Glomerular visceral epithelial cell (primary cell): ENCODE results near the gene DEPDC1B.
"Not testable (repeated sequence)": the region's sequence is repeated elsewhere in the genome, so short reads cannot be mapped to it uniquely, and the experiment has no call there.

Experiments used
- DNase-seq: peaks from one replicate; pipeline ENCODE4 v3.0.0-alpha.2; 2016; ENCODE audit errors: extremely low spot score

DEPDC1B gene

DNA sequence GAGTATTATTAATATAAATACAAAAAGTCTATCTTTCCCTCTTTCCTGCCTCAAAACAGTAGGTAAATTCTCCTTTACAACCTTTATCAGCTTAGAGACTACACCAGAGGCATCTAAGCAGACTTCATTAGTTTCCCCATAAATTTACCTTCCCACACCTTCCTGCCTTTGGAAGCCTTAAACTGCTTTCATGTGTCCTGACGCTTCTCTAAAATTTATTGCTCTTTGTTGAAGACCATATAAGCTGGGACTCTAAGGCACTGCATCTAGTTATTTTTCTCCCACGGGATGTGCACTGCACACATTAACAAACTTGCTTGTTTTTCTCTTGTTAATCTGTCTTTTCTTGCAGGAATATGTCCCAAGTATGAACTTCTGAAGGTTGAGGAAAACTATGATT, 51.8 kb downstream of the DEPDC1B start:
- no peak for DNase-seq

DNA sequence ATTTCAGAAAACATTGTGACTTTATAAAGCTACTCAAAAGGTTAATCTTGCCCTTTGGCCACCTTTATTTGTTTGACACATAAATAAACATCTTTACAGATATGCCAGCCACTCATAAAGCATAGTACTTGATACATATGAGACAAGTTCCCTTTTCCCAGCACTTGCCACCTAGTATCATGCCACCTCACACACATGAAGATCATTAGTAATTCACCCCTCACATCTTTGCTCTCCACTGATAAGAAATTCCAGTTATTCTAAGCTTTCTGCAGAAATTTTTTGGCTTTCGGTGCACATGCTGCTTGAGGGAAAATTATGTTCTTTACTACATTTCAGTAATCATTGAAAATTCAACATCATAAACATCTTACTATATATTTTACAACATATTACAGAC, 59.1 kb downstream of the DEPDC1B start:
- no peak for DNase-seq

DNA sequence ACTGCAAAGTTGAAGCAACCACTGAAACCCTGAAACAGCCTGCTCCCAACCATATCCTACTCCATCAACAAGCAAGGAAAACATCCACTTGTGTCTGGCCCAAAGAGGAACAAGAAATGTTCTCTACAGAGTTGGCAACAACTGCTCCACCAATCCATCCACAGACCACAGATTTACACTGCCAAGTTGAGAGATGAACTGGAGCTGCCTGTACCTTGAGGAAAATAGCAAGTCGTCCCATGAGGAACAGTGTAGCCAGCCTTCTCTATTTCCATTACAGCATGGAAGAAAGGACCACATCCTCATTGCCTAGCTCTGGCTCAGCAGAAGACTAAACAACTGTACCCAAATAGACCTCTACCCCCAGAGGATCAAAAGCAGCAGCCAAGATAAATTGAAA, 60.4 kb downstream of the DEPDC1B start:
- DNase-seq, result no peak

DNA sequence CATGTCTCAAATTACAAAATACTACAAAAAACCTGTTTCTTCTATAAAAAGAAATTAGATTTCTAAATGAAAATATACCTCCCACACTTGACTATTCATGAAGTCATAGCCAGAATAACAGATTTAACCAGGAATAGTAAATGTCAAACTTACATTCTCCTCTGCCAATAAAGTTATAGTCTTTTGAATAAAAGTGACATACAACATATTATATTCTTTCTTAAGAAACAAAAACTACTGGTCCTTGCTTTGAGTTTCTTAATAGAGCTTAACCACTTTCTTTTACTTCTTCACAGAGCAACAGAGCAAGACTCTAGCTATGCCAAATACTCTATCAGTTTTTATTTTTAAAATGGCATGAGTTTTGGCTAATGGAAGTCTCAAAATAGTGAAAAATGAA, 61.7 kb downstream of the DEPDC1B start:
- DNase-seq, result no peak

DNA sequence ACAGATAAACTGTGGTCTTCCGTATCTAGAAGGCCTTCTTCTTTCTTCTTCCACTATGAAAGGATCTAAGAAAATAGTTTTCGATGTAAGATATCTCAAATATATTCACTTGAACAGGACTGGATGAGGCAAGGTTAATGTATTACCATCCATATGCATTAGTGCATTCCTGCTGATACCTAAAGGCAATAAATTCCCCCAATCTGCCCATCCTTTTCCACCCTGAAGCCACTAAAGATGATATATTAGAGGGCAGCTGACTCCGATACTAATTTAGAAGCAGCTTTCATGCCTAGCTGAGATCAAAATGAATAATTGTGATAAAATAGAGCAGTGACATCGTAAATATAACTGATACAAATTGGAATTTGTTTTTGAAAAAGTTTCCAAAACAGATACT, 63.3 kb downstream of the DEPDC1B start:
- no peak for DNase-seq

DNA sequence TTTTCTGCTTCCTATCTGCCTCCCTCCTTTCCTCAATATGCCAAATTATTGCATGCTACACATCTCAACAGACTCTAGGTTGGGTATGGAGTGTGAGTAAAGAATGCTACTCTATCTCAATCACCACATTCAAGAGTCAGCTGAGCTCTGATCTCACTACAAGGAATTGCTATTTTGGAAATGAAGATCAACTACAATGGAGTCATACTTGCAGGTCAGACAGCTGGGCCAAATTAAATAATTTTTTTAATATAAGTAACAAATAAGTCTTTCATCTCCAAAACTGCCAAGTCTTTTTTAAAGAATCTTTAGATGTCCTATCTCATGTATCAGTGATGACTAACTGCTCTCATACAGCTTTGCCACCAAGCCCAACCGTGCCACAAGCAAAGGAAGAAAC, 64.0 kb downstream of the DEPDC1B start:
- no peak for DNase-seq

DNA sequence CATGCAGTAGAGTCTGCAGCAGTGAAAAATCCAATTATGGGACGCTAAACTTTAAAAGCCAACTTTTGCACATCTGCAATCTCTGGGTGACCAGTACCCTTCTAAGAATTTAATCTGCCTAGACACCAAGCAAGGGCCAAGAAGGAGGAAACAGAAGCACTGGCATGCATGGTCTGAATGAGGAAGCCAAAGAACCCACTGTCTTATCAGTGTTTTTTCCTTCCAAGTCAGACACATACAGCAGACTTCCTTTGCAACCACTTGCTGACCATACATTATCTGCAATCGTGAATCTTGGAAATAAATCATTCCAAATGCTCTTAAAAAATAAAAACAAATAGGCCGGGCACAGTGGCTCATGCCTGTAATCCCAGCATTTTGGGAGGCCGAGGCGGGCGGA, 65.9 kb downstream of the DEPDC1B start:
- DNase-seq, result no peak

DNA sequence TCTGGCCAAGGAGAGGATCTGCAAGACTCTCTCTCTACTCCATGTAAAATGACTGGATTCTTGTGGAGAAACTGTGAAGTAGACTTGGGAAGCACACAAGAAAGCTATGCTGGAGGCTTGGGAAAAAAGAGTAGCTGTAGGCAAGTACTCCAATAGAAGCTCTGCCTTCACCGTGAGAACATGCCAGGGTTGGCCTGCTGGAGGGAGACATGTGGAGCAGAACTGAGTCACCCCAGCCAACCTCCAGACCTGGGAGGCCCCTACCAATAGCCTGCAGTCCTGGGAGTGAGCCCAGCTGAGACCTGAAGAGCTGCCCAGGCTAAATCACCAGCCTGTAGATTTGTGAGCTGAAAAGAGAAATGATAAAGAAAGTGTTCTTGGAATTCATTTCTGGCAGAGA, 66.6 kb downstream of the DEPDC1B start:
- peak; percentile 16 for DNase-seq

DNA sequence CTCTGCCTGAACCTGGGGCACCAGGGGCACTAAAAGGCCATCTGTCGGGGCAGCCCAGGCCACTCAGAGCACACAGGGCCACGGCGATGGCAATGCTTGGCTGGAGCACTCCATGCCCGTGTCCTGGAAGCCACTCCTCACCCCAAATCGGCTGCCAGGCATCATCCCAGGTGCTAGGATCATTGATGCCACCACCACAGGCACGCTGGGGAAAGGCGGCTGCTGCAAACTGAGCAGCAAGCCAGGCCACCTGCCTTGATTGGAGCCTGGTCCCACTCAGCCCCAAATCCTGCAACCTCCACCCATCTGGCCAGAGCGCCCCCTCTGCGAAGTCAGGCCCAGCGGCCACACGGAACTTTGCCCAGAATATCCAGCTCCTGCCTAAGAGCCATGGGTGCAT, 67.8 kb downstream of the DEPDC1B start:
- no peak for DNase-seq

DNA sequence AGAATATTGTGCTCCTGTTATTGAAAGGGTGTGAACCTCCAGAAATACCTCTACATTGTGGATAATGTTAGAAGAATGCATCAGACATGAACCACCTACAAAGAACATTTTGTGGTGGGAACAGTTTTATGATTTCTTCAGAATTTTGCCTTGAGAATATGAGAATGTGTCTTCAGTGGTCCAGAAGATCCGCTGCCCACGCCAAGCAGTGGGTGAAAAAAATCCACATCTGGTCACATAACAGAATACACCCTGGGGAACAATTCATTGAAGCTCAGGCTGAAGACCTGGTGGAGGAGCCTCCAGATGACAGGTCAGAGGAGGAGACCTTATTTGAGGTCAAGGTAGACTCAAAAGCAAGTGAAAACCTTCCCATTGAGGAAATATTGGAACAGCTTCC, 69.1 kb downstream of the DEPDC1B start:
- no peak for DNase-seq

DNA sequence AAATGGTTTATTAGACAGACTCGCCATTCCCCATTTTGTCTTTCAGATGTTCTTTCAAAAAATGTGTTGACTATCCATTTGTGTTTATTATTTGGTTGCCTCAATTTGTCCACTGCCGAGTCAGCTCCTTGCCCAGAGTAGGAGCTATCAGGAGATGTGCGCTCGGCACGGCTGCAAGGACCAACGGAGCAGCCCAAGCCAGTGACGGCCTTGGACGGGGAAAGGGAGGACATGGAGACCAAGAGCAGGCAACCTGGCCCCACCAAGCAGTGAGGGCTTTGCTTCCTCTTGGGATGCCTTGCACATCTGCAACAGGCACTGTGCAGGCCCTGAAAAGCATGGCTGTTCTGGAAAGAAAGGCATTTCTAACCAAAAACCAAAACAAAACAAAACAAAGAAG, 69.8 kb downstream of the DEPDC1B start:
- DNase-seq, result no peak

DNA sequence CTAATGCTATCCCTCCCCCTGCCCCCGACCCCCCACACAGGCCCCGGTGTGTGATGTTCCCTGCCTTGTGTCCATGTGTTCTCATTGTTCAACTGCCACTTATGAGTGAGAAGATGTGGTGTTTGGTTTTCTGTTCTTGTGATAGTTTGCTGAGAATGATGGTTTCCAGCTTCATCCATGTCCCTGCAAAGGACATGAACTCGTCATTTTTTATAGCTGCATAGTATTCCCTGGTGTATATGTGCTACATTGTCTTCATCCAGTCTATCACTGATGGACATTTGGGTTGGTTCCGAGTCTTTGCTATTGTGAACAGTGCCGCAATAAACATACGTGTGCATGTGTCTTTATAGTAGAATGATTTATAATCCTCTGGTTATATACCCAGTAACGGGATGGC, 75.1 kb downstream of the DEPDC1B start:
- not testable (repeated sequence) for DNase-seq

DNA sequence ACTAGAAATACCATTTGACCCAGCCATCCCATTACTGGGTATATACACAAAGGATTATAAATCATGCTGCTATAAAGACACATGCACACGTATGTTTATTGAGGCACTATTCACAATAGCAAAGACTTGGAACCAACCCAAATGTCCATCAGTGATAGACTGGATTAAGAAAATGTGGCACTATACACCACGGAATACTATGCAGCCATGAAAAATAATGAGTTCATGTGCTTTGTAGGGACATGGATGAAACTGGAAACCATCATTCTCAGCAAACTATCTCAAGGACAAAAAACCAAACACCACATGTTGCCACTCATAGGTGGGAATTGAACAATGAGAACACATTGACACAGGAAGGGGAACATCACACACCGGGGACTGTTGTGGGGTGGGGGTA, 79.2 kb downstream of the DEPDC1B start:
- DNase-seq, result not testable (repeated sequence)

DNA sequence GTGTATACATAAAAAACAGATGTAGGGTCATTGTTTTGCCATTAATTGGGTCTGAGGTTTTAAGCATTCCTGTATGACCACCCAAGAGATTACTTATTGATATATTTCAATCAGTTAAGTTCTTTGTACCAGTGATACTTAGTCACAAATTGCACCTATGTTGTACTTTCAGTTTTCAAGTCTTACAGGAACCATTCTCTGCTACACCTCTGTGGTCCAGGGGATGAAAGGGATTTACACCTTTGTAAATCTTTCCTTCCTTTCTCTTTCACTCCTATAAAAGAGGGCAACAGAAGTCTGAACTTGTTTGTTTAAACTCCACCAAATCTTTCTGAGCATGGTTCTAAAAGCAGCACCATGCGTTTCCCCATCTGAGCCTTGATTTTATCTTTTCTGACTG, 86.1 kb downstream of the DEPDC1B start:
- no peak for DNase-seq

DNA sequence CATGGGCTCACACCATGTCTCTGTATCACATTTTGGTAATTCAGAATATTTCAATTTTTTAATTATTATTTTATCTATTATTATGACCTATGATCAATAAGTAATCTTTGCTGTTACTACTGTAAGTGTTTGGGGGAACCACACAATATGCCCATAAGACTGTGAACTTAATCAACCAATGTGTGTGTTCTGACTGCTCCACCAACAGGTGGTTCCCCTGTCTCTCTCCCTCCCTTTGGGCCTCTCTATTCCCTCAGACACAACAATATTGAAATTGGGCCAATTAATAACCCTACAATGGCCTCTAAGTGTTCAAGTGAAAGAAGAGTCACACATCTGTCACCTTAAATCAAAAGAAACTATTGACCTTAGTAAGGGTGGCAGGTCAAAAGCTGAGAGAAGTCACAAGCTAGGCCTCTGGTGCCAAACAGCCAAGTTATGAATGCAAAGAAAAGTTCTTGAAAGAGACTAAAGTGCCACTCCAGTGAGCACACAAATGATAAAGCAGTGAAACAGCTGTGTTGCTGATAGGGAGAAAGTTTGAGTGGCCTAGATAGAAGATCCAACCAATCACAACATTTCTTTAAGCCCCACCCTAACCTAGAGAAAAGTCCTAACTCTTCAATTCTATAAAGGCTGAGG, 88.7 kb downstream of the DEPDC1B start:
- no peak for DNase-seq

DNA sequence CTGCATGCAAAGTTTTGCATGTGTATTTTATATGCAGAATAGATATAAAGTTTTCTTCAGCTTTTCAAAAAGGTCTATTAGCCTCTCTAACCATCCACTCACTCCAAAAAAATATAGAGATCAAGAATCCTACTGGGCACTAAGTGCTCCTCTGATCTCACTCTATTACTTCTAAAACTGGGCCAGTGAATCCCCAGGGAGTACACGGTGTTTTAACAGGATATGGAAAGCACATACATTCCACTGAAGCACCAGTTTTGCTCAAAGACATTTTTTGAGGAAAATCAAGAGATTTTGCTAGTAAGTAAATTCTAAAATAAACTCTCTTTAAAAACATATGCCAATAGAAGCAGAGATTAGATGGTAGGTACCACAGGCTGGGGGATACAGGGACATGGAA, 95.2 kb downstream of the DEPDC1B start:
- DNase-seq, result no peak

DNA sequence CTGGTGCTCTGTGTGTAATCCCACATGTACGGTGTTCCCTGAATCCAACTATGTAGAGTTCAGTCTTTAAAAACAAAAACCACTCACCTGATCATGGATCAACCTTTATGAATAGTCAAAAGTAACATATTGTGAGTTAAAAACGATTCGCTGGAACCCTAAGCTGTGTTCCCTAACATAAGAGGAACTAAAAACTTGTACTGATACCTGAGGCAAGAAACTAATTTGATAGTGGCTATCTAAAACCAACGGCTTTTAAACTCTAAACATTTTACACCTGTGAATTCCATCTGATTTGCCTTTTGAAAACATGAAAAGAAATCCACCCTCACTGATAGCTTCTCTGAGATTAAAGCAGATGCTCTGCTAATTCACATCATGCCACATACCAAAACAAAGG, 101.5 kb downstream of the DEPDC1B start:
- no peak for DNase-seq

DNA sequence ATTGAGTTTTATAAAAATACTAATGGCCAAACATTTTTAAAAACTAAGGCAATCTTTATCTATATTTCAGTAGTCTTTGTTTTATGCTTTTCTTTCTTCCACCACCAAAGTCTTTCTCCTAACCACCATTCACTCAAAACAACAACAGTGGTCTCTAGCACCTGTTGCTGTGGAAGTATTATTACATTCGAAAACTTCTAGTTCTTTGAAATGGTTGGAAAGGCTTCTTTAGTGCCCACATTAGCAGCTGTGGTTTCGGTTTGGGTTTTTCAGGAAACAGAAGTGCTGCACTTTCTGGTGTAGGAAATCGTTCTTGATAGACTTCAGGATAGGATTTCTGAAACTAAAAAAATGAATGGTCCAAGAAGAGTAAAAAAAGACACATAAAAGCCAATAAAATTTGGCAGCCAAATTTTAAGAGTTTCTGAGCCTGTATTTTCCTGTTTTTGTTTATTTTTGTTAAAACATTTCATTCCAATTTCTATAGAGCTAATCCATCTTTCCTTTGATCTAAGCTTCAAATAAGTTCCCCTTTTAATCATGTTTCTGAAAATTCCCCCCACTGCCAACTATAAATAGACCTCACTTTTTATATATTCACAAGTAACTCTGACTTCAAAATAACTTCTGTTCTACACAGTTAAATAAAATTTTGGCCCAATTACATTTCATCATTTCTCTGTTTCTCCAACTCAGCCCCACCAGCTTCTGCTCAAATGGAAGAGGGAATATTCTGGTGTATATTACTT, 102.2 kb downstream of the DEPDC1B start:
- no peak for DNase-seq

DNA sequence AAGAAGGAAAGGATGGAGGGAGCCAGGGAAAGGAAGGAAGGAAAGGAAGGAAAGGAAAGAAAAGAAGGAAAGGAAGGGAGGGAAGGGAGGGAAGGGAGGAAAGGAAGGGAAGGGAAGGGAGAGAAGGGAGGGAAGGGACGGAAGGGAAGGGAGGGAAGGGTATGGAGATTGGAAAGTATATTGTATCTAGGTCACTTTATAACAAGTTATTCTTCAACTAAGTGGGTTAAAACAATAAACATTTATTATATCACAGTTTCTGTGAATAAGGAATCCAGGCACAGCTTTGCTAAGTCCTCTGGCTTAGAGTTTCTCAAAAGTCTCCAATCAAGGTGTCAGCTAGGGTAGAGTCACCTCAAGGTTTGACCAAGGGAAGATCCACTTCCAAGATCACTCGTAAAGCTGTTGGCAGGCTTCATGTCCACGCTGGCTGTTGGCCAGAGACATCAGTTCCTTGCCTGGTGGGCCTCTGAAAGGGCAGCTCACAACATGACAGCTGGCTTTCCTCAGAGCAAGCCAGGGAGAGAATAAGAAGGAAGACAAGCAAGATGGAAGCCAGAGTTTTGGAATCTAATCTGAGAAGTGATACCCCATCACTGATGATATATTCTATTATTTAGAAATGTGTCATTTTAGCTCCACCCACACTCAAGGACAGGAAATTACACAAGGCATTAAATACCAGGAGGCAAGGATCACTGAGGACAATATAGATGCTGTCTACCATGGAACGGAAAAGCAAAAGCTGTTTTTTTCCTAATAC, 105.1 kb downstream of the DEPDC1B start:
- DNase-seq, result no peak

DNA sequence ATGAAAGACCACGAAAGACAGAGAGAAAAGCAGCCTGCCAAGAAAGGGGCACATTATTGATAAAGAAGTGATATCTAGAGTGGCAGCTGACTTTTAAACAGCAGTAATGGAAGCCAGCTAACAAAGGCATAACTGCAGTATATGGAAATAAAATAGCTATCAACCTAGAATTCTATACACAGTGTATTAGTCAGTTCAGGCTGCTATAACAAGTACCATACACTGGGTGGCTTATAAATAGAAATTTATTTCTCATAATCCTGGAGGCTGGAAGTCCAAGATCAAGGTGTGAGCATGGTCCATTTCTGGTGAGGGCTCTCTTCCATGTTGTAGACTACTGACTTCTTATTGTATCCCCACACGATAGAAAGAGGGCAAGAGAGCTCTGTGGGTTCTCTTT, 109.8 kb downstream of the DEPDC1B start:
- DNase-seq, result no peak

DNA sequence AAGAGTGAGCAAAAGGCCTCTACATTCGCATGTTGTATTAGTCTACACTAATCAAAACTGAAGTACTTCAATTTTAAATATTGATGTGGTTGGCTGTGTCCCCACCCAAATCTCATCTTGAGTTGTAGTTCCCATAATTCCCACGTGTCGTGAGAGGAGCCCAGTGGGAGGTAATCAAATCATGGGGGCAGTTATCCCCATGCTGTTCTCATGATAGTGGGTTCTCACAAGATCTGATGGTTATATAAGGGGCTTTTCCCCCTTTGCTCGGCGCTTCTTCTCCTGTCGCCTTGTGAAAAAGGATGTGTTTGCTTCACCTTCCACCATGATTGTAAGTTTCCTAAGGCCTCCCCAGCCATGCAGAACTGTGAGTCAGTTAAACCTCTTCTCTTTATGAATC, 112.7 kb downstream of the DEPDC1B start:
- DNase-seq, result not testable (repeated sequence)

DNA sequence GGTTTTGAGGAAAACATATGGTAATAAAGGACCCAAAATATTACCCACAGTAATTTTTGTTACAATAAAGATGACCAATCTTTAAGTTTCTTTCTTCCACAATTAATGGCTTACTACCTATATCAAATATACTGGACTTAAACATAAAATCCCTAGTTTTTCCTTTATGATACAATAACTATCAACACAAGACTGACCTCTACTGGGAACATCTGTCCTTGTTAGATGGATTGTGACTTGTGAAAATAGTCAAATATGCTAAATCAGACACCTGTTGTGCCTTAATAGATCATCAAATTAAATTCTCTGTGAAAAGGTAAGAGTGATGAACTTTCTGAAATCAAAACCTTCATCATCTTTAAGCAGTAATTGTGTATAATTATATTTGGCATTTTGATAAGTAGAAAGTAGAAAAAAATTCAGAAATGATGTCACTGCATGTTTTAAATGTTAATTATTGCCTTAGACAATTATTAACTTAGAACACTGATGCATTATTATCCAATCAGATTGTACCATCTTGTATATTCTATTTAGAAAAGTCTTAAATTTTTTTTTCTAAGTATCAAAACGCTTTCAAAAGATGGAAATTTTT, 113.6 kb downstream of the DEPDC1B start:
- DNase-seq, result no peak

DNA sequence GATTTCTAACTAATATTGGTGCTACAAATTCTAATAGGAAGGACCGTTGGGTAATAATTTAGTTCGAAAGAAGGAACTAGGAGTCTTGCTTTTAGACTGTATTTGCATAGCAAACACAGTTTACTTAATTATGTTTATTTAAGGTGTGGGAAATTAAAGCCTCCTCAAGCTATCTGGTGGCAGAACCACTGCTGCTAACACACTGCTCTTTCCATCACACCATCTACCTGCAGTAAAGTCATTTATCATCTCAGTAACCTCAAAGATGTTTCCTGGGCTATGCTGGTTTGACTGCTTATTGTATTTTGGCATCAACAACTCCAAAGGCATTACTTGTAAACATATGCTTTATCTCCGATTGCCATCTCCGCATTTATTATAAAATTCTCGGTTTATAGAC, 114.3 kb downstream of the DEPDC1B start:
- DNase-seq, result no peak
